ENCODE data around the gene ELN. TPM values are rescaled to one million over a fixed set of nuclear protein-coding genes. Genes with fewer than 3 reads are reported as not detected.

Gene ELN
- total and polyA plus RNA-seq, 2 of the 8 experiments (the other 6 are each of a cell fraction or from before 2014, with no cell fraction given) = 5.1 to 5.6 TPM

DNA sequence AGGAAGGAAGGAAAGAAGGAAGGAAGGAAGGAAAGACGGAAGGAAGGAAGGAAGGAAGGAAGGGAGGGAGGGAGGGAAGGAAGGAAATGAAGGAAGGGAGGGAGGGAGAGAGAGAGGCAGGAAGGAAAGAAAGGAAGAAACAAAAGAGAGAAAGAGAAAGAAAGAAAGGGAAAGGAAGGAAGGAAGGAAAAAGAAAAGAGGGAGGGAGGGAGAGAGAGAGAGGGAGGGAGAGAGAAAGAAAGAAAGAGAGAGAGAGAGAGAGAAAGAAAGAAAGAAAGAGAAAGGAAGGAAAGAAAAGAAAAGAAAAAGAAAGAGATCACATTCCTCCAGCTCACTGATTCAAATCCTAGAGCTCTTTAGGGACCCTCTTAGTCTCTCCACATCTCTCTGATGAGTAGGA, 24.7 kb downstream of the ELN start (continued):
- TF ChIP-seq CEBPB (IDR thresholded peaks at IDR 0.05; ENCODE audit: low read depth, low read length) (no peak), CBX5 (IDR thresholded peaks at IDR 0.05; ENCODE audit: low read depth, low read length) (no peak)
- TF ChIP-seq, protein P1, sequence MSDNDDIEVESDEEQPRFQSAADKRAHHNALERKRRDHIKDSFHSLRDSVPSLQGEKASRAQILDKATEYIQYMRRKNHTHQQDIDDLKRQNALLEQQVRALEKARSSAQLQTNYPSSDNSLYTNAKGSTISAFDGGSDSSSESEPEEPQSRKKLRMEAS (IDR thresholded peaks at IDR 0.05) = no peak
- TF ChIP-seq, protein P2, sequence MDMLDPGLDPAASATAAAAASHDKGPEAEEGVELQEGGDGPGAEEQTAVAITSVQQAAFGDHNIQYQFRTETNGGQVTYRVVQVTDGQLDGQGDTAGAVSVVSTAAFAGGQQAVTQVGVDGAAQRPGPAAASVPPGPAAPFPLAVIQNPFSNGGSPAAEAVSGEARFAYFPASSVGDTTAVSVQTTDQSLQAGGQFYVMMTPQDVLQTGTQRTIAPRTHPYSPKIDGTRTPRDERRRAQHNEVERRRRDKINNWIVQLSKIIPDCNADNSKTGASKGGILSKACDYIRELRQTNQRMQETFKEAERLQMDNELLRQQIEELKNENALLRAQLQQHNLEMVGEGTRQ (IDR thresholded peaks at IDR 0.05; ENCODE audit: low read length) = no peak
